Measurements from ENCODE around the gene NKX1-1. TPM values are rescaled to one million over a fixed set of nuclear protein-coding genes. Genes with fewer than 3 reads are reported as not detected.
A peak's percentile ranks its signal among the peaks of the same experiment; 100 is the strongest.

The NKX1-1 gene
- polyA plus RNA-seq, 6 donors from 2014 or later: not detected

DNA sequence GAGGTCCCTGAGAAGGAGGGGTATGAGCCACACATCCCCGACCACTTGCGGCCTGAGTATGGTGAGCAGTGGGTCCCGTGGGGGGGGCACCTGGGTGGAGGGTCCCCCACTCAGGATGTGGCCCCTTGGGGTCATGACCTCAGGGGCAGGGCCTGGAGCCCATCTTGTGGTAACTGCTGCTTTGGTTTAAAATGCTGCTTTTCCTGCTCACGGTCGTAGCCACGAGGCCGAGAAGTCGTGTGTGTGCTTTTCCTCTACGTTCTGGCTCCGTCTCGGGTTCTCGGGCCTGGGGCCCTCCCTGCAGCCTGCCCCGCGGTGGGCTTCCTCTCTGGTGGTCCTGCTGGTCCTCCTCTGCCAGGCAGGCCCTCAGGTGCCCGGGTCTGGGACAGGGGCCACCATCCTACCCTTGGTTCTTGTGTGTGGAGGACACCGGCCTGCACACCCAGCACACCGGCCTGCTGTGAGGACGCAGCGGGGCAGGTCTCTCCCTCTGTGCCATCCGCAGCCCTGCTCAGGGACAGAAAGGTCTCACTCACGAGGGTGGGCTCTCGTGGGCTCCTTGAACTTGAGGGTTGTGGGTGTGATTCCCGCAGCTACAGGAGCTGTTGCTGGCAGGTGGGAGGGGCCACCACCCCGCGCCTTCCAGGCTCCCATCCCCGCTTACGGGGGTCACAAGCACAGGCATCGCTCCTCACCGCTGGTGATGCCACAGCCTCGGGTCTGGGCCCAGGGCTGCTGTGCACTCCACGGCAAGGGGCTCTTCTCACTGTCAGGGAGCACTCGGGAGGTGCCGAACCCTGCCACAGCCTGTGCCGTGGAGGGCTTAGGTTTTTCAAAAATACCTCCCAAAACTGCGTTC, 39.6 kb downstream of the NKX1-1 start:
- H3K4me3 Mint-ChIP-seq: no peak overlapping the region
- ATAC-seq (ENCODE audit: low read depth in 2 of 2): no peak
- H3K9me3 Mint-ChIP-seq: no peaks in the 10 kb centered on the region
- H3K36me3 Mint-ChIP-seq: peaks cover 4 to 8% of the 10 kb centered on the region in 2 donors
- H3K4me1 Mint-ChIP-seq: peaks cover 0 to 3% (median 0%) of the 10 kb centered on the region in 3 donors
- no peak overlapping the region for H3K27ac Mint-ChIP-seq
- no peaks in the 10 kb centered on the region for H3K27me3 Mint-ChIP-seq
- no peak for DNase-seq

GRCh38 chr4:1365271-1366178, 40.7 kb downstream of the NKX1-1 start:
- Mint-ChIP-seq H3K9me3 (no peaks in the 10 kb centered on the region), H3K4me3 (no peak overlapping the region), H3K27me3 (no peaks in the 10 kb centered on the region), H3K4me1 (no peaks in the 10 kb centered on the region), H3K36me3 (no peaks in the 10 kb centered on the region), H3K27ac (peak overlapping the region in 1 of 6 donors; percentile 77)
- DNase-seq: no peak
- ATAC-seq (ENCODE audit: low read depth in 2 of 2): no peak

DNA sequence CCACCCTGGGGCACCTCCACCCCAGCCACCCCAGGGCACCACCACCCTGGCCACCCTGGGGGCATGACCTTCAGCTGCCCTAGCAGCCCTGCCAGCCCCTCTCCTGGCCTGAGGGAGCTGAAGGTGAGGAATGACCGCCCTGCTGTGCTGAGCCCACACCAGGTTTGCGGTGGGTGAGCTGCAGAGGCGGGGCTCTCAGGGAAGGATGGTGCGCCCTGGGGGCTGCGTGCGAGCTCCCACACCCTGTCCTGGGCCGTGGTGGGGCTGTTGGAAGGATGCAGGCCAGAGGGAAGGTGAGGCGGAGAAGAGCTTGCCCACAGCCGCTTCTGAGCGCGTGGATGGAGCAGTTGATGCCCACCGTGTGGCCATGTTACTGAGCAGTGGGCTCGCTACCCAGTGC, 41.5 kb downstream of the NKX1-1 start:
- no peak overlapping the region for H3K27ac Mint-ChIP-seq
- no peaks in the 10 kb centered on the region for H3K27me3 Mint-ChIP-seq
- no peaks in the 10 kb centered on the region for H3K9me3 Mint-ChIP-seq
- H3K36me3 Mint-ChIP-seq: no peaks in the 10 kb centered on the region
- DNase-seq: no peak
- no peaks in the 10 kb centered on the region for H3K4me1 Mint-ChIP-seq
- ATAC-seq (ENCODE audit: low read depth in 2 of 2): no peak
- H3K4me3 Mint-ChIP-seq: no peak overlapping the region

- Mint-ChIP-seq H3K4me3 (no peak overlapping the region), H3K4me1 (no peaks in the 10 kb centered on the region), H3K36me3 (no peaks in the 10 kb centered on the region), H3K27ac (no peak overlapping the region), H3K9me3 (no peaks in the 10 kb centered on the region), H3K27me3 (no peaks in the 10 kb centered on the region)
- DNase-seq (no peak), ATAC-seq (ENCODE audit: low read depth in 2 of 2) (no peak)
Measured at GRCh38 chr4:1364217-1364616, 42.0 kb downstream of the NKX1-1 start.

DNA sequence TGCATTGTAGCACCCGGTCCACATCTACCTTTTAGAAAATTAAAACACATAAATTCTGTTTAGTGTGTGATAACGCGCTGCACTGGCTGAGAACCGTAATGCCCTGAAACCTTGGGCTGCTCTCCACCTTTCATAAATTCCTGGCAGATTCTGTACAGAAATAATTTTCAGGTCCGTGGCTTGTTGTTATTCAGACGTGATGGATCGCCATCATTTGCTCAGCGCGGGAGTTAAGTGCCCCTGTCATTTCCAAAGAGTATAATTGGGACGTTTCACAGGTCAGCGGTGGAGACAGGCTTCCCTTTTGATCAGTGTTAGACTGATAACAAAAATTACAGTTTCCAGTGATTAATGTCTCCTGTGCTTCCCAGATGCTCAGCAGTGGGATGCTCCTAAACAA, 42.7 kb downstream of the NKX1-1 start:
- DNase-seq: no peak
- Mint-ChIP-seq H3K9me3 (no peaks in the 10 kb centered on the region), H3K27me3 (no peaks in the 10 kb centered on the region), H3K4me1 (no peaks in the 10 kb centered on the region), H3K27ac (no peak overlapping the region), H3K4me3 (no peak overlapping the region), H3K36me3 (no peaks in the 10 kb centered on the region)
- no peak for ATAC-seq (ENCODE audit: low read depth in 2 of 2)

DNA sequence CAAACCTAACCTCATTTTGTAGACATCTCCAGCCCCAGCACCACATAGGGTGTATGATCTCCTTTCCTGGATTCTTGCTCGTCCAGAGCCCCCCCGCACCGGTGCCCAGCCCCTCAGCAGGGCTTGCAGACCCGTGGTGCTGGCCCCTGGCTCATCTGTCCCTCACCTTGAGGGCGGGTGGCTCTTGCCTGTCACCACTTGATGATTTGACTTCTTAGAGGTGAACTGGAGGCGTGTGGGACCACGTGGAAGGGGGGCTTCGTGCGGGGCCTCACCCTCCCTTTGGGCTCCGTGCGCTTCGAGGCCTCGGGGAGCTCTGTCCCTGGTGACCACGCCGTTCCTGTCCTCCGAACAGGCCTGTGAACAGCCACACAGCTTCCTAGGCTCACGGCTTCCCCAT, 43.7 kb downstream of the NKX1-1 start:
- no peaks in the 10 kb centered on the region for H3K27me3 Mint-ChIP-seq
- no peak for ATAC-seq (ENCODE audit: low read depth in 2 of 2)
- H3K36me3 Mint-ChIP-seq: no peaks in the 10 kb centered on the region
- H3K27ac Mint-ChIP-seq: no peak overlapping the region
- no peaks in the 10 kb centered on the region for H3K4me1 Mint-ChIP-seq
- no peaks in the 10 kb centered on the region for H3K9me3 Mint-ChIP-seq
- H3K4me3 Mint-ChIP-seq: no peak overlapping the region
- no peak for DNase-seq

- no peaks in the 10 kb centered on the region for H3K27me3 Mint-ChIP-seq
- no peak overlapping the region for H3K4me3 Mint-ChIP-seq
- H3K9me3 Mint-ChIP-seq: no peaks in the 10 kb centered on the region
- H3K36me3 Mint-ChIP-seq: no peaks in the 10 kb centered on the region
- ATAC-seq (ENCODE audit: low read depth in 2 of 2) (no peak), DNase-seq (no peak)
- peak overlapping the region in 1 of 6 donors; percentile 58 for H3K27ac Mint-ChIP-seq
- no peaks in the 10 kb centered on the region for H3K4me1 Mint-ChIP-seq
Measured at GRCh38 chr4:1362046-1362445, 44.2 kb downstream of the NKX1-1 start.

- DNase-seq (no peak), ATAC-seq (ENCODE audit: low read depth in 2 of 2) (no peak)
- H3K9me3 Mint-ChIP-seq: no peaks in the 10 kb centered on the region
- H3K4me3 Mint-ChIP-seq: no peak overlapping the region
- no peak overlapping the region for H3K27ac Mint-ChIP-seq
- H3K36me3 Mint-ChIP-seq: no peaks in the 10 kb centered on the region
- peaks cover 0 to 1% (median 0%) of the 10 kb centered on the region in 3 donors for H3K4me1 Mint-ChIP-seq
- no peaks in the 10 kb centered on the region for H3K27me3 Mint-ChIP-seq
Measured at GRCh38 chr4:1361431-1361830, 44.8 kb downstream of the NKX1-1 start.

GRCh38 chr4:1360423-1361283, 45.6 kb downstream of the NKX1-1 start:
- Mint-ChIP-seq H3K9me3 (no peaks in the 10 kb centered on the region), H3K27me3 (no peaks in the 10 kb centered on the region), H3K4me1 (peaks cover 0 to 5% (median 0%) of the 10 kb centered on the region in 3 donors), H3K36me3 (no peaks in the 10 kb centered on the region), H3K27ac (peak overlapping the region in 1 of 6 donors; percentile 47), H3K4me3 (no peak overlapping the region)
- DNase-seq (no peak), ATAC-seq (ENCODE audit: low read depth in 2 of 2) (no peak)

GRCh38 chr4:1359976-1360375, 46.3 kb downstream of the NKX1-1 start:
- Mint-ChIP-seq H3K36me3 (no peaks in the 10 kb centered on the region), H3K4me3 (peak overlapping the region in 1 of 8 donors; percentile 51), H3K9me3 (no peaks in the 10 kb centered on the region), H3K27ac (no peak overlapping the region), H3K4me1 (peaks cover 0 to 5% (median 0%) of the 10 kb centered on the region in 3 donors), H3K27me3 (no peaks in the 10 kb centered on the region)
- ATAC-seq (ENCODE audit: low read depth in 2 of 2) (no peak), DNase-seq (no peak)

DNA sequence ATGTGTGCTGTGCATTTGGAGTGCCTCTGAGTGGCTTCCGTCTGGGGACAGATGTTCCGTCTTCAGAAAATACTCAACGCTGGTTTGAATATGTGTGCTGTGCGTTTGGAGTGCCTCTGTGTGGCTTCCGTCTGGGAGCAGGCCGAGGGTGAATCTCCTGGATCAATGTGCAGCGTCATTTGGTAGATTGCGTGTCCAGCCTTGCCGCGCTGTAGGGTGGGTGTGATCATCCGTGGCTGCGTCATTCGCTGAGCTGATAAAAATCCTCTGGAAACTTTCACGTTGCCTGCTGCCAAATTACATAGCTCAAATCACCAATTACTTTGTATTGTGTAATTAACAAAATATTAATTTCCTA, 47.1 kb downstream of the NKX1-1 start:
- H3K36me3 Mint-ChIP-seq: no peaks in the 10 kb centered on the region
- H3K9me3 Mint-ChIP-seq: no peaks in the 10 kb centered on the region
- no peak overlapping the region for H3K4me3 Mint-ChIP-seq
- ATAC-seq (ENCODE audit: low read depth in 2 of 2): no peak
- no peaks in the 10 kb centered on the region for H3K27me3 Mint-ChIP-seq
- no peak for DNase-seq
- no peak overlapping the region for H3K27ac Mint-ChIP-seq
- H3K4me1 Mint-ChIP-seq: peaks cover 0 to 5% (median 0%) of the 10 kb centered on the region in 3 donors

GRCh38 chr4:1358421-1359143, 47.7 kb downstream of the NKX1-1 start:
- Mint-ChIP-seq H3K4me1 (peaks cover 0 to 5% (median 0%) of the 10 kb centered on the region in 3 donors), H3K36me3 (no peaks in the 10 kb centered on the region), H3K27me3 (no peaks in the 10 kb centered on the region), H3K27ac (no peak overlapping the region), H3K4me3 (no peak overlapping the region), H3K9me3 (no peaks in the 10 kb centered on the region)
- DNase-seq (no peak), ATAC-seq (ENCODE audit: low read depth in 2 of 2) (no peak)

Data from naive B cell (primary cell).